ENCODE measurements around the gene HECTD4.

The HECTD4 gene

DNA sequence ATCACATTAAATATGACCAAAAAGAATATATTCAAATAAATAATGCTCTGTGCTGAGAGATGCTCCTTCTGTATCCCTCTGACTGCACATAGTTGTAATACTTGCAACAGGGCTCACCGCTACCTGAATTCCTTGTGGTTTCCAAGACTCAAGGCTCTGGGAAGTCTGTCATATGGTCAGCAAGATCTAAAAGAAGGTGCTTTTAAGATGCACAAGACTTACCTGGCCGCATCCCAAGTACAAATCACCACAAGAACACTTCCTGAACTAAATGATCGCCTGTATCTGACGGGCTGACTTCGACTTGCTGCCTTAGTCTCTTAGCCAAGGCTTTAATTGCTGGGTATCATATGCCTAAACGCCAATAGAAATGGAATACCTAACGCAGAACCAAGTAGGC lies 67.2 kb downstream of the HECTD4 start:
- DNase-seq: no peak

- DNase-seq: no peak
Observed at GRCh38 chr12:112309797-112310196, 72.4 kb downstream of the HECTD4 start.

DNA sequence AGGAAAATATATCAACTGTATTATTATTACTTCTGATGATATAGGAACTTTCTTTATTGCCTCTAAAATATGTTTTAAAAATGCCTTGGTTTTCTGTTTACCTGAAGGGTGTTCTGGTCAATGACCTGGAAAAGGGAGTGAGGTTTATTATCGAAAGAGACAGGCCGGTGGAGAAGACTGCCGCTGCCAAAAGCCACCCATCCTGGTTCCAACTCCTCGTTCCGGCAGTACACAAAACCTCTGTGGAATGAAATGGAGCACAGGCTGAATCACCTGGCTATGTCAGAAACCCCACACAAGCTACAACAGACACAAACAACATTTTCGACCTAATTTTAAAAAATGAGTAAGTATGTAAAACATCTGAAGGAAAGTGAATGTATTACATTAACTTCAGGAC lies 73.6 kb downstream of the HECTD4 start:
- no peak for DNase-seq

- no peak for DNase-seq
Observed at GRCh38 chr12:112308161-112308560, 74.1 kb downstream of the HECTD4 start.

GRCh38 chr12:112307317-112308011 lies 74.8 kb downstream of the HECTD4 start:
- DNase-seq: no peak

DNA sequence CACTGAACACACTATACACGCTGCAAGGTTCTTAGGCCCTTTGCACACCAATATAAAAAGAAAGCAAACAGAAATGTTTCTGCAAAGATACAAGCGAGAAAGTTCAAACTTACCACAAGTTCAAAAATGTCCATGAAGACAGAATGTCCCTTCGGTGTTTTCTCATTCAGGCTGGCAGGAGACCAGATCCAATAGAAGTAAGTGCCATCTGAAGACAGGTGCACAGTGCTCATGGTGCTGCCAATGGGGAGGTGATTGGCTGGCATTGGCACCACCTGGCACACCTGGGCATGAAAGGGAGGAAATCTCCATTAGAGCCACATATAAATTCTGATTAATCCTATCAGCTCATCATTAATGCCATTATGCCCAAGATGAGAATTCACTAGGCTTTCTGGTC lies 76.3 kb downstream of the HECTD4 start:
- no peak for DNase-seq

- DNase-seq: no peak
Observed at GRCh38 chr12:112304436-112304835, 77.8 kb downstream of the HECTD4 start.

DNA sequence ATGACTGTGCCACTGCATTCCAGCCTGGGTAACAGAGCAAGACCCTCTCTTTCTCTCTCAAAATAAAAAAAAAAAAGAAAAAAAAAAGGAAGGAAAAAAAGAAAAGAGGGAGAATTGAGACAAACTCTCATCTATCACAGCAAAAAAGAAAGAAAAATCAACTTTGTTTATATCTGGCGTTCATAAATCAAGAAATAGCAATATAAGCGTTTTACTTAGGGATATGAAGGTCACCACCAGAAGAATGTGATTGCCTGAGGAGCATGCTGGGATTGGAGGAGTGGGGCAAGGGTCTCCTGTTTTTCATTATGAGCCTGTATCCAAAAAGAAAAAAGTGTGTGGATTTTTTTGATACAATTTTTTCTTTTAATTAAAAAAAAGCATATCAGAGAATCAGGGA lies 78.4 kb downstream of the HECTD4 start:
- no peak for DNase-seq

- no peak for DNase-seq
Observed at GRCh38 chr12:112303004-112303403, 79.2 kb downstream of the HECTD4 start.

GRCh38 chr12:112299704-112300103 lies 82.5 kb downstream of the HECTD4 start:
- no peak for DNase-seq

- DNase-seq: no peak
Observed at GRCh38 chr12:112297188-112297587, 85.0 kb downstream of the HECTD4 start.

DNA sequence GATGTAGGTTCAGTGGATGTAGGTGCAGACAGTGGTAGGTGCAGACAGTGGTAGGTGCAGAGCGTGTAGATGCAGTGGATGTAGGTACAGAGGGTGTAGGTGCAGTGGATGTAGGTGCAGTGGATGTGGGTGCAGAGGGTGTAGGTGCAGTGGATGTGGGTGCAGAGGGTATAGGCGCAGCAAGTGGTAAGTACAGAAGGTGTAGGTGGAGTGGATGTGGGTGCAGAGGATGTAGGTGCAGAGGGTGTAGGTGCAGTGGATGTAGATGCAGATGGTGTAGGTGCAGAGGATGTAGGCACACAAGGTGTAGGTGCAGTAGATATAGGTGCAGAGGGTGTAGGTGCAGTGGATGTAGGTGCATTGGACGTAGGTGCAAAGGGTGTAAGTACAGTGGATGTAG lies 86.0 kb downstream of the HECTD4 start:
- DNase-seq: no peak

DNA sequence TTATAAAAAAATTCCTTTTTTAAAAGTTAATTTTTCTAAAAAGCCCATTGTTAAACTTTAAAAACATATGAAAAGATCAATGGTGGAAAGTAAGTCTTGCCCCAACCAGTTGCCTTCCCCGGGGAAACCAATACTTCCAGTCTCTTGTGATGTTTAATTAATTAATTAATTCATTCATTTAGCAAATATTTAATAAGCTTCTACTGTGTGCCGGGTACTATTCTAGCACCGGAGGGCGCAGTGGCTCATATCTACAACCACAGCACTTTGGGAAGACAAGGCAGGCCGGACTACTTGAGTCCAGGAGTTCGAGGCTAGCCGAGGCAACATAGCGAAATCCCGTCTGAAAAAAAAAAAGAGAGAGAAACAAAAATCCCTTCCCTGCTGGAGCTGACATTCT lies 87.4 kb downstream of the HECTD4 start:
- peak; percentile 16 for DNase-seq

DNA sequence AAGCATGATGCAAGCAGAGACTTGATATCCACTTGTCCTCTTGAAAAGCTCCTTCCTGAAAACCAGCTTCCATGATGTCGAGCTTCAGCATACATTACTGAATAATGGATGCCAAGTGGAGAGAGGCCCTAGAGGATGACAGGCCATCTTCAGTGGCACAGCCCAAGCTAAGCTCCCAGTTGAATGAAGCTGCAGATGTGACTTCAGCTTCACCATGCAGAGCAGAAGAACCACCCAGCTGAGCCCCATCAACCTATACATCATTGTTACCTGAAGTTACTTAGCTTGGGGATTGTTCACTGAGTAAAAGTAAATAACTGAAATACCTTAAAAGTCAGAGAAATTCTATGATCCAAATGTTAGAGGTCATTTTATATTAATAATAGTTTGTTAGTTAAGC lies 93.6 kb downstream of the HECTD4 start:
- no peak for DNase-seq

DNA sequence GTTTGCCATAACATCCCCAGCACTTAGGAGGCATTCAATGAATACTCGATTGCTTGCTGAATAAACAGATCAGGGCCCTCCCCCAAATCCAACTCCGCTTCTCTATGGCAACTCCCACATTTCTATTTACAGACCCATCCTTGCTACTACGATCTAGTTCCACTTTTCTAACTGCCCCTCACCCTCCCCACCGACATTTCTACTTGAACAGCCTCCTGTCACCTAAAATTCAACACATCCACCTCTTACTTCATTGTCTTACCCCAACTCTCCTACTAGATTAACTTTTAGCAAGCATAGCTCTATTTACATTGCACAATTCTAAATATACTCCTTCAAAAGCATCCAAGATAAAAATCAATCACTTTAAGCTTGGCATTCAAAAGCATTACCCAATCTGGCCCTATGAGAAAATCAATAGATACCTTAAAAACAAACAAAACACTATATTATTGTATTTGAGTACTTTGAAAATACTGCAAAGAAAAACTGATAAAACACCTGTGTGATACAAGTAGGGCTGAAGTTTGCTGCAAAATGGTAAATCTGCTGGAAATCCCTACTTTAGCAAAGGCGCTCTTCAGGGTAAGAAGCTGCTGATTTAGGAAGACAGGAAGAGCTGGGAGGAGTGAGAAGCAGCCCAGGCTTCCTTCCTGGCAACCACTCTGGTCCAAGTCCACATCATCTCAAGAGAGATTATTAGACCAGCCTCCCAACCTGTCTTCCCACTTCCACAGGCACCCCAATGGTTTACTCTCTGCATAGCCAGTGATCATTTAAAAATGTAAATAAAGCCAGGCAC lies 96.4 kb downstream of the HECTD4 start:
- DNase-seq: no peak

DNA sequence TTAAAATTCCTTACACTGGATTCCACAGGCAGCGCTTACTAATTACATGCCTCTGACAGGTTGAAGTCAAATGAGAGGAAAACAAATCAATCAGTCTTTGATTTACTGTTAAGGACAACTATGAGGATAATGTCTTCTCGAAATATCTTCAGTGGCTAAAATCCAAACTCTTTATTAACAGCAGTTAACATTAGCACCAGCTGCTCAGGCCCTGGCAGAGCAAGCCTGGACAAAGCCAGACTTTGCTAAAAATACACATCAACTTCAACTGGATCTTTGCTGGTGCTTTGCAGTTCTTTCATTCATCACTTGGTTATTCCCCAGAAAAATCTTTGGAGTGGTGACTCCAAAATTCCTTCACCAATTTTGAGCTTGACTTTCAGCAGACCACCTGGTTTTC lies 98.7 kb downstream of the HECTD4 start:
- no peak for DNase-seq

DNA sequence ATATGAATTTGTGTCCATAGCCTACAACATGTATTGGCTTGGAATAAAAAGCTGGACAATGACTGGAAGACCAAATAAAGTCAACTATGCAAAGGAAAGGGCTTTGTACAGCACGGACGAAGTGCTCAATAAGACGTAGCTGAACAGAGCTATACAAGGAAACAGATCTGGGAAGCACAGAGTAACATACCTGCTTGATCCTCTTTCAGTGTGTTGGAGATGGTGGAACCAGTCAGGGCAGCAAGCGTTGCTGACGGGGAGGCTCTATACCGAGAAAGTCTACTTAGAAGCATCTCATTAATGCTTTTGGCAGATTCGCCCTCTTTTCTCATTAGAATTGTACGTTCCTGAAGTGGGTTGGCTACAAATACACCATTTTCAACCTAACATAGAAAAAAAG lies 99.3 kb downstream of the HECTD4 start:
- DNase-seq: no peak

DNA sequence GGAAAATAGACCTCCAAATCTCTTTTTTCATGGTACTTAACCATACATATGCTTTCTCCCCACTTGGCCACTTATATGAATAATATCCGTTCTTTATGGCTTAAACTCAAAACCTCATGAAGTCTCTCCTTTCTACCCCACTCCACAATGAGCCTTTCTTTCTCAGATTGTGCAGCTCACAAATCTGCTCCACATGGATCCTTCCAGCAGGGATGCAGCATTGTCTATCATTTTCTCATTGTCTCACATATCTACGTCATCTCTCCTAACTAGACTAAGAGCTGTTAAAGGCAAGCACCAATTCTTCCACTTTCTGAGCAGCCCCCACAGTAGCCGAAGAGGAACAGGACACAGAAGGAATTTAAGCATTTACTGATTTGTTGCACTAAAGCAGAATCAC lies 106.4 kb downstream of the HECTD4 start:
- DNase-seq: no peak

GRCh38 chr12:112275207-112275606 lies 107.0 kb downstream of the HECTD4 start:
- DNase-seq: no peak

- DNase-seq: no peak
Observed at GRCh38 chr12:112270673-112271072, 111.6 kb downstream of the HECTD4 start.

DNA sequence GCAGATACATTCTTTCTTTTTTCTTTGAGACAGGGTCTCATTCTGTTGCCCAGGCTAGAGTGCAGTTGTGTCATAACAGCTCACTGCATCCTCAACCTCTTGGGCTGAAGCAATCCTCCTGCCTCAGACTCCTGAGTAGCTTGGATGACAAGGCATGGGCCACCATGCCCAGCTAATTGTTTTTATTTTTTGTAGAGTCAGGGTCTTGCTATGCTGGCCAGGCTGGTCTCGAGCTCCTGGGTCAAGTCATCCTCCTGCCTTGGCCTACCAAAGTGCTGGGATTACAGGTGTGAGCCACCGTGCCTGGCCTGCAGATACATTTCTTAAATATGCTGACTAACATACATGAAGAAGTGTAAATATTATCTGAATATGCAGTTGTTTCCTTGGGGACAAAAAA lies 115.8 kb downstream of the HECTD4 start:
- DNase-seq: no peak

DNA sequence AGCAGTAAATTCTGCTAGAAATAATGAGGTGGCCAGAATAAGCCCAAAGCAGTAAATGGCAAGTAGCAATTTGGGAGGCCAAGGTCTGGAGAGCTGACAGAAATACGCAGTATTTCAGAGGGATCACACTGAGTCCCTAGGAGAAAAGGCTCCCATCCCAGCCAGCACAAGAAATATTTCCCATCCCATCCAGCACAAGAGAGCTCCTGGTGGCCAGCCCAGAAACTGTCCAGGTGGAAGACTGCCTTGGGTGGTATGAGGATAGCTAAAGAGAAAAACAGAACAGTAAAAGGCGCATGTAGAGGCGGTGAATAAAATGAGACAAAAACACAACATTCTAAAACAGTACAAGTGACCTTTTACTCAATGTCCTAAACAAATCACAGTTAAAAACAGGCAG lies 120.7 kb downstream of the HECTD4 start:
- DNase-seq: no peak

DNA sequence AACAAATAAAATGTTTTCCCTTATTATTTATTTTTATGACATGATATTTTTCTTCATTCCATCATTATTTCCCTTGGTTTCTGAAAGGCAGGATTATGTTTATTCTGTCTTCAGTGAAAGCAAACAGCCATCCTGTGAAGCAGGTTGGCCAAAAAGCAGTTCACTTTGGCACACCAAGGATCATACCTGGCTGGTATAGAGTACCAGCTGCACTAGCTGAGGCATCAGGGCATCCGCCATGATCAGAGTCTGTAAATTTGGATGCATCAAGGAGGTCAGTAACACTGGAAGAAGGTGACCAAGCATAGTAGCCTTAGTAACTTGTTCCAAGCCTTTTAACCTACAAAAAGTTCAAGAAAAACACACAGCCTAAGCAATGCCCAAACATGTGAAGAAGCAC lies 123.3 kb downstream of the HECTD4 start:
- DNase-seq: no peak

- no peak for DNase-seq
Observed at GRCh38 chr12:112256780-112257179, 125.5 kb downstream of the HECTD4 start.

DNA sequence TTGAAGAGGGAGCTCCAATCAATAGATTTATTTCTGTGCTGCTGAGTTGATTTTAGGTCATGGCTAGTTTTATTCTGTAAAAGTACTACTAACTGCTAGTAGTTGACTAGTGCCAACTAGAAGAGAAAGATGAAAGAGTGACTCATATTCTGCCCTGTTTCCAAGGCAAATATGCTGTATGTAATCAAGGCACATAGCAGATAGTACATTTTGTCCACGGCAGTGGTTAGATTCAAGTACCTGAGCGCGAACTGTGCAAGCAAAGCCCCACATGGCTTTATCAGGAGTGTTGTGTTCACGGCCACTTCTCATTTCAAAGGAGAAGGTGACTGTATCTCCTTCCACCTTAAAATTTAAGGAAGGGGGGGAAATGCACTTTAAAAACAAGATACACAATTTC lies 130.0 kb downstream of the HECTD4 start:
- DNase-seq: no peak
